ENCODE results near the gene PIH1D1.

Gene PIH1D1

DNA sequence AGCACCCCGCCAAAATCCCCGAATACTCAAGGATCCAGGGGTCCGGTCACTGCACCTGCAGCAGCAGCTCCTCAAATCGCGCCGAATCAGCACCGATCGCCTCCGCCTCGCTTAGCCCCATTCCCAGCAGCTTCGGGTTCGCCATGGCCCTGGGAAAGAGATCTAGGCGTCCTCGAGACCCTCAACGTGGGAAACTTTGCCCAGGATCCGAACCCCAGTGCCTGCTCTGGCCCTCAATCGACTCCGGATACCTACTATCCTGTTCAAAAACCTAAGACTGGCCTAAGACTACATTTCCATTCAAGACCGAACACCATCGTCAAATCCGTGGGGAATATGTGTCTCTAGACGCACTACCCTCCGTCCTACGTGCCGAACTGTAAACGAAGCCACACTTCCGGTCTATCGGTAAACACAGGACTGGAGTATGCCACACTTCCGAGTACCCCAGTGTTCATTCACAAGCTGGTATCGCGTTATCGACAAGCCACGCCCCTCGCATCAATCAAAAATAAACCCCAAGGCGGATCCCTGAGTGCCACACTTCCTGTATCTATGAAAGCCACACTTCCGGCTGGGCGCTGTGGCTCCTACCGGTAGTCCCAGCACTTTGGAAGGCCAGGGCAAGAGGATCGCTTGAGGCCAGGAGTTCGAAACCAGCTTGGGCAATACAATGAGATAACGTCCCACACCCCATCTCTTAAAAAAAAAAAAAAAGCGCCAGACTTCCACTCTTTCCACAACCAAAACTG lies at the start of gene PIH1D1:
PIH1D1 (minus strand) TSS at position 385 of the 752 bp plus-strand sequence; CDS start at position 145, 240 bp downstream.
- DNase-seq = peak; percentile 98

DNA sequence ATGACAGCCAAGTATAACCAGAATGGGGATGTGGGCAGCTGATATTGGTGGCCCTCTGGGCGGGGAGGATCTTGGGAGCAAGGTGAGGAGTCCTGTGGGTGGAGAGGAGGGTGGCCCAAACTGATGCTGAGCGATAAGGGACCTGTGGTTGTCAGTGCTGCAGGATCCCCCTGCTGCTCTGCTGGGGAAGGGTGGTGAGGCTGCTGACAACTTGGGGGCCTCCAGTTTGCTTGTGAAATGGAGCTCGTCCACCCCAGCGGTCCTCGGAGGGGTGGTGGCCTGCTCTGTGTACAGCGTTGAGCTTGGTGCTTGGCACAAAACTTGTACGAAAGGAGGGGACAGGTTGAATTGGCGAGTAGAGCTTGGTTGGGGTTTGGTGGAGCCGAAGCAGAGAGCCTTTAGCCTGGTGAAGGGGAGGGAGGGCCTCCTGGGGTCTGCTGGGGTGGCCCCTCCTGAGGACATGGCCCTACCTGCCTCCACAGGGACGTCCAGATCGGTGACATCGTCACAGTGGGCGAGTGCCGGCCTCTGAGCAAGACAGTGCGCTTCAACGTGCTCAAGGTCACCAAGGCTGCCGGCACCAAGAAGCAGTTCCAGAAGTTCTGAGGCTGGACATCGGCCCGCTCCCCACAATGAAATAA lies 47.5 kb upstream of the PIH1D1 start:
- DNase-seq = peak; percentile 29

DNA sequence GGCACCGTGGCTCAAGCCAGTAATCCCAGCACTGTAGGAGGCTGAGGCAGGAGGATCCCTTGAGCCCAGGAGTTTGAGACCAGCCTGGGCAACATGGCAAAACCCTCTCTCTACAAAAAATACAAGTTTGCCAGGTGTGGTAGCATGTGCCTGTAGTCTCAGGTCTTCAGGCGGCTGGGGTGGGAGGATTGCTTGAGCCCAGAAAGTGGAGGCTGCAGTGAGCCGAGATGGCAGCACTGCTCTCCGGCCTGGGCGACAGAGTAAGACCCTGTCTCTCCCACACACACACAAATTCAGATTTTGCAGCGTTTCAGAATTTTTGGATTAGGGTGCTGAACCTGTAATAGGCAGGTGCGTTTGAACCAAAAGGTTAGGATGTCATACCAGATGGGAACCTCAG lies 46.9 kb upstream of the PIH1D1 start:
- no peak for DNase-seq

DNA sequence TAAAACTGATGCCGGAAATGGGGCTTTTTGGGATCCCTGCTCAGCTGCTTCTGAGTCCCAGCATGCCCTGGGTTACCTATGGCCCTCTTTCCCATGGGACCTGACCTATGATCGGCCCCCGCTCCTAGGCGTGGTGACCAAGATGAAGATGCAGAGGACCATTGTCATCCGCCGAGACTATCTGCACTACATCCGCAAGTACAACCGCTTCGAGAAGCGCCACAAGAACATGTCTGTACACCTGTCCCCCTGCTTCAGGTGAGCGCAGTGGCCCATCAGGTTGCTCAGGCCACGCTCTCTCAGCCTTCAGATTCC lies 46.1 kb upstream of the PIH1D1 start:
- no peak for DNase-seq

DNA sequence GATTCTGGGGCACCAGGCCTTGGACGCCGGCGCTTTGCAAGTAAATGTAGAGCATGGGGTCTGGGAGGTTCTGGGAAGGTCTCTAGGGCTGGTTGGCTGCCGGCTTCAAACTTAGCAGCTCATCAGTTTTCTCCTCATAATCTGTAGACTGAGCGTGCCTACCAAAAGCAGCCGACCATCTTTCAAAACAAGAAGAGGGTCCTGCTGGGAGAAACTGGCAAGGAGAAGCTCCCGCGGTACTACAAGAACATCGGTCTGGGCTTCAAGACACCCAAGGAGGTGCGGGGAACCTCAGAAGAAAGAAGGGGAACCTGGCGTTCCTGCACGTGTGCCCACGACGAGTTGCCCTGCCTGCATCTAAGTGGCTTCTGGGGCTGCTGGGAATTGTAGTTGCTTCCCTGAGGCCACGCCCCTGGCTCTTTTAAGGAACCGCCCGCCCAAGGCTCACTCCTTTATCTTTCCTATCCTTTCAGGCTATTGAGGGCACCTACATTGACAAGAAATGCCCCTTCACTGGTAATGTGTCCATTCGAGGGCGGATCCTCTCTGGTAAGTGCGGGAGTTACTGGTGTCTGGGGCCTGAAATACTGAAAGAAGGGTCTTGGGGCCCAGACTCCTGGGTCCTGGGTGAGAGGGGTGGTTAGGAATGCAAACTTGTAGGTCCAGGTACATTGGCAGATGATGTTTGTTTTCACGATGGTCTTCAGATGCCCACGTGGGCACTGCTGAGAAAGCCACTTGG lies 45.6 kb upstream of the PIH1D1 start:
- peak; percentile 74 for DNase-seq

DNA sequence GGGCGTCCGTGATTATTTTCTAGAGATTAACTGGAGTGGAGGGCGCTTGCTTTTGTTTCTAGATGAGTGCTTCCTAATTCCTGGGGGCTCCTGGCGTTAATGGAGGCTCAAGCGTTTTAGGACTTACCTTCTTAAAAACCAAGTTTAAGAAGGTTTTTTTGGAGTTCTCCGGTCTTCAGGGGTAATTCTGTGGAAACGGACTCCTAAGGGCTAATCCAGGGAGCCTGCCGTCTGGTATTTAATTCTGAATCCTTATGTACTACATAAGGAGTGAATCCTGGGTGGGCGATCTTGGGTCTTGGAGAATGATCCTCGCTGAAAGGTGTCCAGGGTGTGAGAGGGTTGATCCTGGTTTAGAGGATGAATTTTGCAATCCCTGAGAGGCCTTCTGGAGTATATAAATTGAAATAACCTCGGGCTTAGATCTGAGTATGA lies 45.0 kb upstream of the PIH1D1 start:
- no peak for DNase-seq

DNA sequence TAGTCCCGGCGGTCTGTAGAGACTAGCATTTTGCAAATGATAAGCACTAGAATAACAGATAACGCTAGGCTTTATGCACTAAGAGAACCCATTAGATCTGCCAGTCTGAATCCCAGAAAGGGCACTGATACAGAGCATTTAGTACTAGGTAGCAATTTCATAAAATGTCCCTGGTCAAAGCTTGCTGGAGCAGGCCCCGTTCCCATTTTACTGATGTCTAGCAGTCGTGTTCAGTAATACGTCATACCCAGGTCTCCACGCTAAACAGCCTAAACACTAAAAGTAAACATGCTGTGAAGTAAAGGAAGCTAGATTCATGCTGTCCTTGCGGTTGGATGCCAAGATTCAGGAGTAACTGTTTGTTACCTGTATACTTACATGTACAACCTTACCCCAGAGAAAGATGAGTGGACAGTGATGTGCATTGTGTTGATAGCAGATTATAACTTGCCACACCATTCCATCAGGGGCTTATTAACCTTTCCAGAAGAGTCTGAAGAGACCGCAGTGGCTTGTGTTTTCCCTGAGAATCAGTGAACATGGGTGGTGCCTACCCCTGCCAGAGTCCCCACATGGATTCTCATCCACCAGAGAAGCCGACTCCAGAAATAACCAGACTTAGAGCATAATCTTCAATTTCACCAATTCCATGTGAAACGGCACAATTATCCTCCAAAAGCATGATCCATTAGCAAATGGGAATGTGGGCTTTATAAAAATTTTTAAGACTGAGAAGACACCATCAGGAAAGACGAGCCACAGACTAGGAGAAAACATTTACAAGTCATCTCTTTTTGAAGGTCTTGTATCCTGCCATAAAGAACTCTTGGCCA lies 41.2 kb upstream of the PIH1D1 start:
- no peak for DNase-seq

DNA sequence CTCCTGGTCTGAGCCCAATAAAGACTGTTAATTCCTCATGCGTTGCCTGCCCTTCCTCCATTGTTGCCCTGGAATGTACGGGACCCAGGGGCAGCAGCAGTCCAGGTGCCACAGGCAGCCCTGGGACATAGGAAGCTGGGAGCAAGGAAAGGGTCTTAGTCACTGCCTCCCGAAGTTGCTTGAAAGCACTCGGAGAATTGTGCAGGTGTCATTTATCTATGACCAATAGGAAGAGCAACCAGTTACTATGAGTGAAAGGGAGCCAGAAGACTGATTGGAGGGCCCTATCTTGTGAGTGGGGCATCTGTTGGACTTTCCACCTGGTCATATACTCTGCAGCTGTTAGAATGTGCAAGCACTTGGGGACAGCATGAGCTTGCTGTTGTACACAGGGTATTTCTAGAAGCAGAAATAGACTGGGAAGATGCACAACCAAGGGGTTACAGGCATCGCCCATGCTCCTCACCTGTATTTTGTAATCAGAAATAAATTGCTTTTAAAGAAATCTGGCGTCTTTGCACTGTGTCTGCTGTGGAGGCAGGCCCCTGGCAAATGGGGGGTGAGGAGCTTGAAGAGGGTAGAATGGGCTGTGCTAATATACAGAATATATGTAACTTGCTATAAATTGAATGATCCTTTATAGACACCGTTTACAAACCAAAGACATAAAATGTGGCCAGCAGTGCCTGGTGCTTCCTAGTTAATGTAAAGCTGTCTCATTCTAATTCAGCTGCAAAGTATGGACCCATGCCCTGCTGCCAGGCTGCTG lies 40.4 kb upstream of the PIH1D1 start:
- DNase-seq = no peak

DNA sequence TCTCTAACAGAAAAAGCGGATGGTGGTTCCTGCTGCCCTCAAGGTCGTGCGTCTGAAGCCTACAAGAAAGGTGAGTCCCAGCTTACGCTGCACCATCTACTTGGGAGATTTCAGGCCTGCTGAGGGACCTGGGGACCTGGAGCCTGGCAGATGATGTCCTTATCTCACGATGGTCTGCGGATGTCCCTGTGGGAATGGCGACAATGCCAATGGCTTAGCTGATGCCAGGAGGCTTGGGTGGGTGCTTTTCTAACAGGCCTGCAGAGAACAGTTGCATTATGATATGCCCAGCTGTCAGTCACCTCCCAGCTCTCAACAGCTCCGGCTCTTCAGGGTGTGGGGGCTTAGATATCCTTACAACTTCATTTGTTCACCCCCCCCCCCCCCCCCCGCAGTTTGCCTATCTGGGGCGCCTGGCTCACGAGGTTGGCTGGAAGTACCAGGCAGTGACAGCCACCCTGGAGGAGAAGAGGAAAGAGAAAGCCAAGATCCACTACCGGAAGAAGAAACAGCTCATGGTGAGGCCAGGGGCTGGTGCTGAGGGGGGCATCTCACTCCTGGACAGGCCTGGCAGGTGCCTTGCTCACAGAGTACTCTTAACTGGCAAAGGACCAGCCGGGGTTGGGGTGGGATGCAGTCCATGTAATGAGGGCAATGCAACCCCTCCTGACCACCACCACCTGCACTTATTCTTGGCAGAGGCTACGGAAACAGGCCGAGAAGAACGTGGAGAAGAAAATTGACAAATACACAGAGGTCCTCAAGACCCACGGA lies 39.6 kb upstream of the PIH1D1 start:
- peak; percentile 24 for DNase-seq

DNA sequence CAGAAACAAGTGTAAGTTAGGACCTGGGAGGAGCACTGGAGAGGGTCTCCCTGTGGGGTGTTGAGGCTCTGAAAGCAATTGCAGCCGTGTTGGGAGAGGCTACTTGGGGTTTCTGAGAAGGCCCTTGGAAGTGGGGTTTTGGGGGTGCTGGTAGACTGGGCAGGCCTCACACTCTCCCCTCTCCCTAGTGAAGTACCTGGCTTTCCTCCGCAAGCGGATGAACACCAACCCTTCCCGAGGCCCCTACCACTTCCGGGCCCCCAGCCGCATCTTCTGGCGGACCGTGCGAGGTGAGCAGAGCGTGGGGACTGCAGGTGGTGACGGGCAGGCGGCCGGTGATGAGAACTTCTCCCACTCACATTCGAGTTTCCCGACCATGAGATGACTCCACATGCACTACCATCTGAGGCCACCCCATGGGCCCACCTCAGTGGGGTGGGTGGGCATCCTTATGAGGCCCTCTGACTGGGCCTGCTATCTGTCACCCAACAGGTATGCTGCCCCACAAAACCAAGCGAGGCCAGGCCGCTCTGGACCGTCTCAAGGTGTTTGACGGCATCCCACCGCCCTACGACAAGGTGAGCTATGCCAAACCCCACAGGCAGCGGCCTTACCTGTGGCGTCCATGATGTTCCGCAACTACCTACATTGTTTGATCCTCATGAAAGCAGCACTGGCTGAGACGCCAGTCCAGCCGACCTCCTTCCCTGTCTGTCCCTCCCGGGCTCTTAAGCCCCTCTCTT lies 38.8 kb upstream of the PIH1D1 start:
- peak; percentile 24 for DNase-seq

DNA sequence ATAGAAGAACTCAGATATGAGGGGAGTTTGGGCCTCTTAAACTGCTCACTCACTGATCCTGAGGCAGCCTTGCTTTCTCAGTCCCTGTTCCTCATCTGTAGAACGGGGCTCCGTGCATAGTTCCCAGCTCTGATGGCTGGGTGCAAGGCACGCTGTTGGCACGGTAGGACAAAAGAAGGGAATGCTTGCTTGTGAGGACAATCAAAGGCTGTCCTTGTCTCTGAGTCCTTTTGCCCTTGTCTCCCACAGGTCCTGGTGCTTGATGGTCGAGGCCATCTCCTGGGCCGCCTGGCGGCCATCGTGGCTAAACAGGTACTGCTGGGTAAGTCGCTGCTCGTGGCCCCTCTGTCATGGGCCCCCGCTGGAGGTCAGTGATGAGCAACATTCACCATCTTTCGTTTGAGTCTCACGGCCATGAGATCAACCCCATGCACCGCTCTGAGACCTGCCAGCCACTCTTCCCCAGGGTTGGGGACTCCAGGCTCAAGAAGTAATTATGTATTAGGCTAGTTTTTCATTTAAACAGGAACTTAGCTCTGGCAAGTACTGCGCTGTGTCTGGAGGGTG lies 38.1 kb upstream of the PIH1D1 start:
- no peak for DNase-seq

DNA sequence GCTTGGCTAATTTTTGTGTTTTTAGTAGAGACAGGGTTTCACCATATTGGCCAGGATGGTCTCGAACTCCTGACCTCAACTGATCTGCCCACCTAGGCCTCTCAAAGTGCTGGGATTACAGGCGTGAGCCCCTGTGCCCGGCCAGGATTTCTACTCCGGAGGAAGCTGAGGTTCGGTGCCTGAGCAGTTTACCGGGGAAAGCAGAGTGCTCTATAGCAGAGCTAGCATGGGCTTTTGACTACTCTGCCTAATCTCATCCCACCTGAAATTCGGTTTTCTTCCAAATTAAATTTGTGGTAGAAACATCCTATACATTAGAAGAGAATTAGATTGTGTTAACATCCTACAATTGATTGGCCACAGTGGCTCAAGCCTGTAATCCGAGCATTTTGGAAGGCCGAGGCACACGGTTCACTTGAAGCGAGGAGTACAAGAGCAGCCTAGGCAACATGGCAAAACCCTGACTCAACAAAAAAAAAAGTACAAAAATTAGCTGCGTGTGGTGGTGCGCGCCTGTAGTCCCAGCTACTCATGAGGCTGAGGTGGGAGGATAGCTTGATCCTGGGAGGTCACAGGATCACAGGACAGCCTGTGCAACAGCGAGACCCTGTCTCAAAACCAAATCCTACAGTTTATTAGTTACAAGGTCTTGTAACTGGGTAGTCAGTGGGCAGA lies 37.4 kb upstream of the PIH1D1 start:
- DNase-seq = no peak

DNA sequence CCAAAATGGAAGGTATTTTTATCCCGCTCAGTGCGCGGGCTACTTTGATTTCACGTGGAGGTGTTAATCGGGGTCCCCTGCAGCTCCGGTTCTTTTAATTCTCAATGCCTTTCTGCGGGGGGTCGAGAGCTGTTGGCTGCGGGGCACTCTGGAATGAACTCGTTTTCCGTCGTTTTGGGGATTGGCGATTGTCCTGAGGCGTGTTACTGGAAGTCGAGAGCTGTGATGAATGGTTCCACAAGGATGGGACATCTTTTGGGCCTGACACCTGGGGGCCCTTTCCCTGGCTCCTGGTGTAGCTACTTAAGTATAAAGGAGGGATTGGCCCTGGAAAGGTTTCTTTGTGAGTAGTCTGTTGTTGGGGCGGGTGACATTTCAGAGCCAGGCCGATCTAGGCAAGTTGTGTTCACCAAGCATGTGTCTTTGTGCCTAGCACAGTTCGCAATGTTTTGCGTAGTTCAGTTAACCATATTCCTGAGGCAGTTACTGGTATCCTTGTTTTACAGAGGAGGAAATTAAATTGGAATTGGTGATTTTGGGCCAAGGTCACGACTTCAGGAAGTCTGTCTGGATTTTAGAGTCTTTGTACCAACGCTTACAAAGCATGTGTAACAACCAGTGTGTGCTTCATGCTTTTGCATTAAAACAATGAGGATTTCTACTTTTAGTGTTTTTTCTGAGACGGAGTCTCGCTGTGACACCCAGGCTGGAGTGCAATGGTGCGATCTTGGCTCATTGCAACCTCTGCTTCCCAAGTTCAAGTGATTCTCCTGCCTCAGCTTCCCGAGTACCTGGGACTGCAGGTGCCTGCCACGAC lies 36.6 kb upstream of the PIH1D1 start:
- DNase-seq = peak; percentile 26

DNA sequence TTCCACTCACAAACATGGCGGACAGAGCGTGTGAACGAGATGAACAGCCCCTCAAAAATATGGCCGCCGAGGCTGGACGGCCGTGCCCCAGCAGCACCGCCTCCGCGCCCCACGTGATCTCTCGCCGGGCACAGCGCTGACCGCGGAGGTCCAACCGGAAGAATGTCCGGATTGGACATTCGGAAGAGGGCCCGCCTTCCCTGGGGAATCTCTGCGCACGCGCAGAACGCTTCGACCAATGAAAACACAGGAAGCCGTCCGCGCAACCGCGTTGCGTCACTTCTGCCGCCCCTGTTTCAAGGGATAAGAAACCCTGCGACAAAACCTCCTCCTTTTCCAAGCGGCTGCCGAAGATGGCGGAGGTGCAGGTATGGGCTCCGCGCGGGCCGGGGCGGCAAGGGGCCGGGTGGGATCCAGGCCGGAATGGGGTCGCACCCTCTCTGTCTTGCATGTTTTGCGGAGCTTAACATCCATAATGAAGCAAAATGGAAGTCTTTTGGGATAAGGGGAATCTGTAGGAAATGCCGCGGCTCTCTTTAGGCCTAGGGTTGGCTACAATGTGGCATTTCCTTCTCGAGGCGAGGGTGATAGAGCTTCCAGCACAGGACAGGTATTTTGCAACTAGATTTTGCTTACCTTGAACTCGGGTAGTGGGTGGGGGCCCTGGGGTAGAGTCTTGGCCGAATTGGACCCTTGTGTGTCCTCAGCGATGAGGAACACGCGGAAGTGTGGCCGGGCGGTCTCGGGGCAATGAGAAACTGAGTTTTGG lies 35.8 kb upstream of the PIH1D1 start, which contains the start of gene RPL13A:
RPL13A (plus strand) TSS at position 332 of the 769 bp plus-strand sequence; CDS start at position 354, 22 bp downstream.
- peak; percentile 100 for DNase-seq

DNA sequence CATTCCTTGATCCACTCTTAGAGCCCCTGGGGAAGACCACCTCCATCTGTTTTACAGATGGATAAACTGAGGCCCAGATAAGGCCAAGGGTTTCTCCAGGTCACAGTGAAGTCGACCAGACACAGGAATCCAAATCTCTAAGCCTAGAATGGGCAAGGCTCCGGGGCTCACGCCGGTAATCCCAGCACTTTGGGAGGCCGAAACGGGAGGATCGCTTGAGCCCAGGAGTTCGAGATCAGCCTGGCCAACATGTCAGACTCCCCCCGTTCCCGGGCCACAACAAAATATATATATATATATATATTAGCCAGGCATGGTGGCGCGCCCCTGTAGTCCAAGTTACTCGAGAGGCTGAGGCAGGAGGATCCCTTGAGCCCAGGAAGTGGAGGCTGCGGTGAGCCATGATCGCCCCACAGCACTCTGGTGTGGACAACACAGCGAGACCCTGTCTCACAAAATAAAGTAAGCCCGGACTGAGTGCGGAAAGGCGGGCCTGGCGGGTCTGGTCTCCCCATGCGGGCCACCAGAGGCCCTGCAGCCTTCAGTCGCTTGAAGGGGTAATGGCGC lies 35.2 kb upstream of the PIH1D1 start:
- DNase-seq = peak; percentile 26

DNA sequence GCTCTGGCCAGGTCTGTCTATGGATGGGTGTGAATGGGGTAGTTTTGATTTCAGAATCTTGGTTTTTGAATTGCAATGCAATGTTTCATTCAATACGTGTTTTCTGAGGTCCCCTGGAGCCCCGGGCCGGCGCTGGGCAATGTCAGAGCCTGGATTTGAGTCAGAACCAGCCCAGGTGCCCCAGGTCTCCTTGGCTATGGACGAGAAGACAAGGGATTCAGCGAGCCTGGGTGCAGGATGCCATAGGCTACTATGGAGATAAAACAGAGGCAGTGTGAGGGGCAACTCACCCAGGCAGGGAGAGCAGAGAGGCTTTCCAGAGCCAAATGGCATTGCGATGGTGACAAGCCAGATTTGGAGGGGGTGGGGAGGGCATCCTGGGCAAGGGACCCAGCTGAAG lies 34.6 kb upstream of the PIH1D1 start:
- DNase-seq = no peak

DNA sequence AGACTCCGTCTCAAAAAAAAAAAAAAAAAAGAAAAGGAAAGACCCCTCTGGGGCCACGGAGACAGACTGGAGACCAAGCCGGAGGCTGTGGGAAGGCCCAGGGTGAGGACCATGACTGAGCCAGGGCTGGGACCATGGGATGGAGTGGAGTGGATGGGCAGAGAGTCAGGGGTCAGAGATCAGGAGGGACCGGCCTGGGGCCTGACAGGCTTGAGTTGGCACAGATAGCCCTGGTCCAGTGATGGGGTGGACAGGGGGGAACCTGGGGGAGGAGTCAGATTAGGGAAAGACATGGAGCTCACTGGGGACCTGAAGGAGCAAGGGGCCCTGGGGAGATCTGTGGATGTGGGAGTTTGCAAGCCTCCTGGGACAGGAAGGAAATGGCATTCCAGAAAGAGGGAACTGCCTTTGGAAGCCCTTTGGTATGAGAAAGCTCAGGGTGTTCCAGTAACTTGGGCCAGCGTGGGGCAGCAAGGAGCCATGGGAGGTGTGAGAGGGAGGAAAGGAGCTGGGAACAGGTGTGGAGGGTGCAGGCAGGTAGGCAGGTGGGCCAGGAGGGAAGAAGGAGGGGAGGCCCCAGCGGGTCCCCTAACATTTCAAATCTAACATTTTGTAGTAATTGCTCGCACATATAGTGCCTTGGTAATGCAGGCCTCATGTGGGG lies 29.5 kb upstream of the PIH1D1 start:
- DNase-seq = no peak

All from femur (tissue), 1 donor.